ENCODE measurements around the gene TSPAN9. TPM values are rescaled to one million over a fixed set of nuclear protein-coding genes. Genes with fewer than 3 reads are reported as not detected.

TSPAN9 gene
- total RNA-seq, 2 experiments from 2014 or later: 0.07 TPM; not detected in 1

GRCh38 chr12:3313066-3313465 lies 235.9 kb downstream of the TSPAN9 start:
- no peaks in the 10 kb centered on the region for H3K36me3 Mint-ChIP-seq (ENCODE audit: low read depth)
- POLR2A ChIA-PET: no interaction called here
- CTCF ChIA-PET: interaction anchor here (8.0 kb wide), 1 partner anchor 13 kb away, joined by 70 read pairs; no protein-coding TSS in a partner anchor
- DNase-seq (no peak), ATAC-seq (peak; percentile 24)
- no peaks in the 10 kb centered on the region for H3K4me1 Mint-ChIP-seq (ENCODE audit: low read depth)
- H3K27ac Mint-ChIP-seq: no peak overlapping the region
- no peak overlapping the region for H3K4me3 Mint-ChIP-seq
- intact Hi-C loops (cut with micrococcal nuclease): no loop called here
- peaks cover 2% of the 10 kb centered on the region for H3K27me3 Mint-ChIP-seq
- no peaks in the 10 kb centered on the region for H3K9me3 Mint-ChIP-seq
- TF ChIP-seq CTCF (IDR thresholded peaks at IDR 0.05): no peak

- peak; percentile 35 for DNase-seq
- Mint-ChIP-seq H3K4me3 (no peak overlapping the region), H3K9me3 (no peaks in the 10 kb centered on the region), H3K27me3 (no peaks in the 10 kb centered on the region), H3K4me1 (ENCODE audit: low read depth) (no peaks in the 10 kb centered on the region), H3K36me3 (ENCODE audit: low read depth) (no peaks in the 10 kb centered on the region), H3K27ac (no peak overlapping the region)
- ChIA-PET CTCF (interaction anchor here (0.9 to 8.0 kb wide), 3 partner anchors 14 to 490 kb away, joined by 3 to 70 read pairs (median 4); no protein-coding TSS in a partner anchor), POLR2A (no interaction called here)
- ATAC-seq: peak; percentile 85
- TF ChIP-seq CTCF (IDR thresholded peaks at IDR 0.05): peak; percentile 32
- intact Hi-C loops (cut with micrococcal nuclease): no loop called here
Measured at GRCh38 chr12:3313675-3314663, 236.8 kb downstream of the TSPAN9 start.

- intact Hi-C loops (cut with micrococcal nuclease): no loop called here
- no peak for TF ChIP-seq CTCF (IDR thresholded peaks at IDR 0.05)
- Mint-ChIP-seq H3K4me1 (ENCODE audit: low read depth) (no peaks in the 10 kb centered on the region), H3K9me3 (no peaks in the 10 kb centered on the region), H3K27me3 (no peaks in the 10 kb centered on the region), H3K36me3 (ENCODE audit: low read depth) (no peaks in the 10 kb centered on the region), H3K4me3 (no peak overlapping the region), H3K27ac (no peak overlapping the region)
- no peak for DNase-seq
- ChIA-PET CTCF (interaction anchor here (8.0 kb wide), 1 partner anchor 15 kb away, joined by 70 read pairs; no protein-coding TSS in a partner anchor), POLR2A (no interaction called here)
- ATAC-seq: no peak
Measured at GRCh38 chr12:3315201-3315661, 238.1 kb downstream of the TSPAN9 start.

GRCh38 chr12:3316776-3317480 lies 239.7 kb downstream of the TSPAN9 start:
- no peak for TF ChIP-seq CTCF (IDR thresholded peaks at IDR 0.05)
- H3K27ac Mint-ChIP-seq: no peak overlapping the region
- H3K4me3 Mint-ChIP-seq: no peak overlapping the region
- no peaks in the 10 kb centered on the region for H3K9me3 Mint-ChIP-seq
- ChIA-PET POLR2A (no interaction called here), CTCF (interaction anchor here (8.0 kb wide), 1 partner anchor 17 kb away, joined by 70 read pairs; no protein-coding TSS in a partner anchor)
- no peaks in the 10 kb centered on the region for H3K36me3 Mint-ChIP-seq (ENCODE audit: low read depth)
- intact Hi-C loops (cut with micrococcal nuclease): no loop called here
- H3K4me1 Mint-ChIP-seq (ENCODE audit: low read depth): no peaks in the 10 kb centered on the region
- DNase-seq (no peak), ATAC-seq (no peak)
- H3K27me3 Mint-ChIP-seq: no peaks in the 10 kb centered on the region
